NCI-H2171 treated with DMSO at 0.1 percent for 48 hours (cell line): ENCODE data around the gene CTDSPL.
"Not testable (repeated sequence)": the region's sequence is repeated elsewhere in the genome, so short reads cannot be mapped to it uniquely, and the experiment has no call there.

ENCODE experiments used
- DNase-seq: peaks from one replicate; lab custom pipeline; 2025; lab: John Stamatoyannopoulos, UW

Gene CTDSPL

DNA sequence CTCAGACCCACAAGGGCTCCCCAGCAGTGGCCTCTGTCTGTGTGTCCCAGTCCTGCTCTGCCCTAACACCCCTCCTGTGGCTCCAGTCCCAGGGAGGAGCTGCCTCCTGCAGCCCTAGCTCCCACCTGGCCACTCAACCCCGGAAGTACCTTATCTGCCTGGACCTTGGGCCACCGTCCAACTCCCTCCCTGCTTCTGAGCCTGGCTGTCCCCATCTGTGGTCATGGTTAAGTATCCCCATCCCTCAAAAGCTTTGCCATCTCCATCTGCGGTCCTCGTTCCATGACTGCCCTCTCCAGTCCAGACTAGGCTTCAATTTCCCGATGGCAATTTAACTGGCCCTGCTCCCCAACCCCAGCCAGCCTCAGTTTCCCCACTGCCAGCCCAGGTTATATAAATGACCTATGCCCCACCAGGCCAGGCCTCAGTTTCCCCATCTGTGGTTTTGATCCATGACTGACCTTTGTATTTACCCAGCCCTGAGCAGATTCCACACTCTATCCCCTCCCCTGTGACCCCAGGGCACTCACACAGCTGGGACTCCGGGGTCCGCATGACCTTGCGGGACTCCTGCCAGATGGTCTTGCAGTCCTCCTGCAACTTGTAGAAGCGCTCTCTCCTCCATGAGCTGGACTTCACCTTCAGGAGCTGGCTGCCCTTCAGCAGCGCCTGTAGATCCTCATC is 158.1 kb downstream of the CTDSPL start:
- DNase-seq, result no peak

GRCh38 chr3:38020342-38020726 is 158.7 kb downstream of the CTDSPL start:
- no peak for DNase-seq

GRCh38 chr3:38021196-38021595 is 159.5 kb downstream of the CTDSPL start:
- no peak for DNase-seq

- DNase-seq, result no peak
Measured at GRCh38 chr3:38022301-38022700, 160.6 kb downstream of the CTDSPL start.

DNA sequence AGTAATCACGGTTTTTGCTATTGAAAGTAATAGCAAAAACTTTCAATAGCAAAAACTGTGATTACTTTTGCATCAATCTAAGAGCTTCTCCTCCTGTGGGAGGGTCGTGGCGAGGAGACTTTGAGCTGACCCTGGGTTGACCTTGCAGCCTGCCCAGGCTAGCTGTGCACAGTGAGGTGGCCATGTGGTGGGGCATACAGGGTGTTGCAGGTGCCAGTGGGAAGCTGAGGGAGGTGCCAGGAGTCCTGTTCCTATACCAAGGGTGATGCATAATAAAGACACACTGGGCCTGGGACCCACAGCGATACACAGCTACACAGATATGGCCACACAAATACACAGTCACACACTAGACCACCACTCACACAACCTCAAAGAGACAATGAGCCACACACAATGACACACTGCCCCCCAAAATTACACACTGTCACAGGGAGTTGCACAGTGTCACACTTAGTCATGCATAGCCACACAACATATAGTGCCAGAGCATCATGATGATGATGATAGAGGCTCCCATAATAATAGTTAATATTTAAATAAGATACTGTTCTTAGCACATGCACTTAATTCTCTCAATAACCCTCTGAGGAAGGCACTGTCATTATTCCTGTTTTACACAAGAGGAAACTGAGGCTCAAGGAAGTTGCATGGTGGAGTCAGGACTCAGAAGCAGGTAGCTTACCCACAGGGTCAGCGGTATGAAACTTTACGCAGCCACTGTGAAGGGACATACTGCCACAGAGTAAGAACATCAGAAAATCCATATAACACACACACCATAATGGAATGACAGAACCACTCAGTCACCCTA is 161.4 kb downstream of the CTDSPL start:
- no peak for DNase-seq

DNA sequence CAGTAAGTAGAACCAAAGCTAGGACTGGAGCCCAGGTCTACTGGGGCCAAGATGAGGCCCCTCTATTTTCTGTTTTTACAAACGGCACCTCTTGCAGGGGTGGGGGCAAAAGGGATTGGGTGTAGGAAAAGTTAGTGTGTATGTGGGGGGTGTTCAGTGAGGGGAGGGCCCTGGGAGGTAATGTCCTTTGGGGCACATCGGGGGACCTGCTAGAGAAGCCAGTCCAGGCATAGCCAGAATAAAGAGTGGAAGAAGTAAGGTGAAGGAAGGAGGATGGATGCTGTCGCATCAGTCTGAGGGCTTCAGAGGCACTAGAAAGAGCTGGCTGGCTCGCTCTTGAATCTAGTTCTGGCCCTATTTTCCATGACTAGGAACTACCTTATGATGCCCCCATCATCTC is 165.2 kb downstream of the CTDSPL start:
- no peak for DNase-seq

GRCh38 chr3:38027466-38028465 is 166.1 kb downstream of the CTDSPL start:
- DNase-seq, result no peak

- no peak for DNase-seq
Measured at GRCh38 chr3:38028621-38029361, 167.1 kb downstream of the CTDSPL start.

GRCh38 chr3:38029400-38030125 is 167.9 kb downstream of the CTDSPL start, which contains the start of gene PLCD1:
TSS of gene PLCD1 (minus strand) at chr3:38029642. CDS start at chr3:38029539, 103 bp downstream.
- DNase-seq, result no peak

DNA sequence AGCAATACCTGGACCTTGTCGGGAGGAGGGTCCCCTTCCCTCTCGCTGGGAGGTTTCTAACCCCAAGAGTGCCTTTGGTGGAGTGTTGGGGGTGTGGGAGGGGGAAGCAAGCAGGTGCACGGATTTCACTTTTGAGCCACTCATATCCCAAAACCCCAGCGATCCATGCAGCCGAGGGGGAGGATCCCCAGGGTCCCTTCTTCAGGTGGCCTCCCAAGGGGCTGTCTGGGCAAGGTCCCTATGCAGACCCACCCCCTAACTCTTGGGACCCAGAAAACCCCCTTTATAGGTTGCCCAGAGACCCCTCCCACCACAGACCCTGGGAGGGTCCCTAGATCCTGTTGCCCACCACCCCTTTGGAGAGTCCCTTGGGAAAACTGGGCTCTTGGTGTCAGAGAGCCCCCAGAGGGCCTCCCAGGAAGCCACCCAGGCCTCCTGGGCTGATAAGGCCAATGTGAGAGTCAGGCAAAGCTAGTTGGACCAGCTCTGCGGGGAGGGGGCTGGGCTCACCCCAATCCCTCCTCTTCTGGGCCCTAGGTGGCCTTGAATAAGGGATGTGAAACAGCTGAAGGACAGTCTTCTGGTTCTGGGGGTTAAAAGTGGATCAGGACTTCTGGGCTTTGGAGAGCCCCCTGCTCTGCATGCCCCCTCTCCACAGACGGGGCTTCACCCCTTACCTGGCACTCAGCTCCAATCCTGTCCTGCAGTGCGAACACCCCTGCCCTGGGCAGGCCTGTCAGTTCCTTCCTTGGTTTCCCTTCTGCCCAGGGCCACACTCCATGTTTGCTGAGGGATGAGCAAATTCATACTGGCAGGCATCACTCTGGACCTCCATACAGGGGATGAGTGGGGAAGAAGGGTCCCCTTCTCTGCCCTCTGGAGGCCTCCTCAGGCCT is 168.7 kb downstream of the CTDSPL start:
- DNase-seq, result no peak

- no peak for DNase-seq
Measured at GRCh38 chr3:38031022-38031994, 169.6 kb downstream of the CTDSPL start.

- no peak for DNase-seq
Measured at GRCh38 chr3:38032328-38032865, 170.7 kb downstream of the CTDSPL start.

GRCh38 chr3:38033586-38033985 is 171.9 kb downstream of the CTDSPL start:
- not testable (repeated sequence) for DNase-seq
